Stimulated activated CD4-positive, alpha-beta T cell treated with anti-CD3 and anti-CD28 coated beads, Interleukin-4, amount 100 ng/mL, for 1 hour (primary cell): ENCODE results near the gene MTMR10.

Experiments used
- DNase-seq: peaks from one replicate; pipeline ENCODE4 v3.0.0-alpha.2; 2020

MTMR10 gene

GRCh38 chr15:30953731-30954378 lies 37.6 kb downstream of the MTMR10 start:
- no peak for DNase-seq

GRCh38 chr15:30953183-30953582 lies 38.2 kb downstream of the MTMR10 start:
- no peak for DNase-seq

GRCh38 chr15:30943654-30944335 lies 47.6 kb downstream of the MTMR10 start:
- DNase-seq = no peak

- no peak for DNase-seq
Observed at GRCh38 chr15:30941520-30941919, 49.9 kb downstream of the MTMR10 start.

GRCh38 chr15:30940359-30940758 lies 51.1 kb downstream of the MTMR10 start:
- no peak for DNase-seq

GRCh38 chr15:30939161-30939560 lies 52.3 kb downstream of the MTMR10 start:
- DNase-seq = no peak

GRCh38 chr15:30933293-30933692 lies 58.1 kb downstream of the MTMR10 start:
- DNase-seq = no peak

GRCh38 chr15:30930422-30930821 lies 61.0 kb downstream of the MTMR10 start:
- no peak for DNase-seq

GRCh38 chr15:30929982-30930381 lies 61.4 kb downstream of the MTMR10 start:
- no peak for DNase-seq

GRCh38 chr15:30929064-30929669 lies 62.3 kb downstream of the MTMR10 start:
- no peak for DNase-seq

GRCh38 chr15:30928076-30928475 lies 63.4 kb downstream of the MTMR10 start:
- no peak for DNase-seq

GRCh38 chr15:30927148-30927761 lies 64.2 kb downstream of the MTMR10 start:
- no peak for DNase-seq

GRCh38 chr15:30926161-30926560 lies 65.3 kb downstream of the MTMR10 start:
- no peak for DNase-seq

GRCh38 chr15:30925686-30926085 lies 65.7 kb downstream of the MTMR10 start:
- no peak for DNase-seq

- DNase-seq = no peak
Observed at GRCh38 chr15:30924353-30924752, 67.1 kb downstream of the MTMR10 start.

GRCh38 chr15:30923429-30923828 lies 68.0 kb downstream of the MTMR10 start:
- DNase-seq = no peak

GRCh38 chr15:30922480-30923311 lies 68.7 kb downstream of the MTMR10 start:
- DNase-seq = no peak

GRCh38 chr15:30921781-30922479 lies 69.5 kb downstream of the MTMR10 start:
- no peak for DNase-seq

GRCh38 chr15:30921106-30921505 lies 70.3 kb downstream of the MTMR10 start:
- DNase-seq = no peak

GRCh38 chr15:30919877-30920550 lies 71.4 kb downstream of the MTMR10 start:
- no peak for DNase-seq

GRCh38 chr15:30918366-30918765 lies 73.1 kb downstream of the MTMR10 start:
- DNase-seq = no peak

GRCh38 chr15:30917675-30918074 lies 73.8 kb downstream of the MTMR10 start:
- no peak for DNase-seq
